Measurements from ENCODE around the gene C4orf50. TPM values are rescaled to one million over a fixed set of nuclear protein-coding genes. Genes with fewer than 3 reads are reported as not detected.

C4orf50 gene
- total RNA-seq, 4 donors from 2014 or later: under 0.01 to 0.19 (median 0.09) TPM; not detected in 1

- ATAC-seq (ENCODE audit: low FRiP score): no peak
- no peak for DNase-seq (ENCODE audit: low spot score)
- no peak for TF ChIP-seq CTCF (IDR thresholded peaks at IDR 0.05)
Observed at GRCh38 chr4:5957076-5957475, 61.2 kb downstream of the C4orf50 start.

GRCh38 chr4:5956285-5957021 is 61.8 kb downstream of the C4orf50 start:
- ATAC-seq (ENCODE audit: low FRiP score) (no peak), DNase-seq (ENCODE audit: low spot score) (no peak)
- TF ChIP-seq CTCF (IDR thresholded peaks at IDR 0.05): no peak

GRCh38 chr4:5955856-5956255 is 62.4 kb downstream of the C4orf50 start:
- no peak for DNase-seq (ENCODE audit: low spot score)
- ATAC-seq (ENCODE audit: low FRiP score): no peak

GRCh38 chr4:5955201-5955821 is 62.9 kb downstream of the C4orf50 start:
- no peak for DNase-seq (ENCODE audit: low spot score)
- no peak for ATAC-seq (ENCODE audit: low FRiP score)
- TF ChIP-seq CTCF (IDR thresholded peaks at IDR 0.05): no peak

More at GRCh38 chr4:5955856-5956255, 62.4 kb downstream of the C4orf50 start:
- TF ChIP-seq CTCF (IDR thresholded peaks at IDR 0.05): no peak

GRCh38 chr4:5954056-5954760 is 64.0 kb downstream of the C4orf50 start:
- TF ChIP-seq CTCF (IDR thresholded peaks at IDR 0.05): no peak
- DNase-seq (ENCODE audit: low spot score) (no peak), ATAC-seq (ENCODE audit: low FRiP score) (no peak)

GRCh38 chr4:5952975-5953951 is 65.0 kb downstream of the C4orf50 start:
- ATAC-seq (ENCODE audit: low FRiP score) (no peak), DNase-seq (ENCODE audit: low spot score) (no peak)
- TF ChIP-seq CTCF (IDR thresholded peaks at IDR 0.05): no peak
